Measurements from ENCODE around the gene MCAM.
A peak's percentile ranks its signal among the peaks of the same experiment; 100 is the strongest.

Gene MCAM

DNA sequence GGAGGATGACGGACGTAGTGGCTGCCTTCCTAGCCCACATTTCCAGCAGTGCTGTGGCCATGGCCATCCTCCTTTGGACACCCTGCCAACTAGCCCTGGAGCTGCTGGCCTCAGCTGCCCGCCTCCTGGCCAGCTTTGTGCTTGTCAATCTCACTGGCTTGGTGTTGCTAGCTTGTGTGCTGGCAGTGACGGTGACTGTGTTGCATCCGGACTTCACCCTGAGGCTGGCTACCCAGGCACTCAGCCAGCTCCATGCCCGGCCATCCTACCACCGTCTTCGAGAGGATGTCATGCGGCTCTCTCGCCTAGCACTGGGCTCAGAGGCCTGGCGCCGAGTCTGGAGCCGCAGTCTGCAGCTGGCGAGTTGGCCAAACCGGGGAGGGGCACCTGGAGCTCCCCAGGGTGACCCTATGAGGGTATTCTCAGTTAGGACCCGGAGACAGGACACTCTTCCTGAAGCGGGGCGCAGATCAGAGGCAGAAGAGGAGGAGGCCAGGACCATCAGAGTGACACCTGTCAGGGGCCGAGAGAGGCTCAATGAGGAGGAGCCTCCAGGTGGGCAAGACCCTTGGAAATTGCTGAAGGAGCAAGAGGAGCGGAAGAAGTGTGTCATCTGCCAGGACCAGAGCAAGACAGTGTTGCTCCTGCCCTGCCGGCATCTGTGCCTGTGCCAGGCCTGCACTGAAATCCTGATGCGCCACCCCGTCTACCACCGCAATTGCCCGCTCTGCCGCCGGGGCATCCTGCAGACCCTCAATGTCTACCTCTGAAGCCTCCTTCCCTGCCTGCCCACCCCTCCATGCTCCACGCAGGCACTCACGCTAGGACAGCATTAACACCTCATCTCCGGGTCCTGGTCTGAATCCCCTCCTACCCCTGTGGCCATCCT lies 19.0 kb upstream of the MCAM start:
- peak overlapping the region; percentile 95; the same call in 1 of the 2 replicates for H3K9ac ChIP-seq (ENCODE audit: low read depth, low read length)
- H3K4me1 ChIP-seq (ENCODE audit: insufficient read depth, low read length), result peaks cover 18% of the 10 kb centered on the region; the same call in 1 of the 2 replicates
- no peaks in the 10 kb centered on the region for H3K9me3 ChIP-seq (ENCODE audit: insufficient read depth, low read depth, low read length)
- H3K36me3 ChIP-seq (ENCODE audit: insufficient read depth, low read depth, low read length), result peaks cover 14% of the 10 kb centered on the region
- H3K4me3 ChIP-seq (ENCODE audit: low read length), result peak overlapping the region; percentile 98; the same call in 1 of the 2 replicates
- H3K27me3 ChIP-seq (ENCODE audit: insufficient read depth, low read length), result peaks cover 25% of the 10 kb centered on the region
- H3K27ac ChIP-seq (ENCODE audit: low read length), result no peak overlapping the region

DNA sequence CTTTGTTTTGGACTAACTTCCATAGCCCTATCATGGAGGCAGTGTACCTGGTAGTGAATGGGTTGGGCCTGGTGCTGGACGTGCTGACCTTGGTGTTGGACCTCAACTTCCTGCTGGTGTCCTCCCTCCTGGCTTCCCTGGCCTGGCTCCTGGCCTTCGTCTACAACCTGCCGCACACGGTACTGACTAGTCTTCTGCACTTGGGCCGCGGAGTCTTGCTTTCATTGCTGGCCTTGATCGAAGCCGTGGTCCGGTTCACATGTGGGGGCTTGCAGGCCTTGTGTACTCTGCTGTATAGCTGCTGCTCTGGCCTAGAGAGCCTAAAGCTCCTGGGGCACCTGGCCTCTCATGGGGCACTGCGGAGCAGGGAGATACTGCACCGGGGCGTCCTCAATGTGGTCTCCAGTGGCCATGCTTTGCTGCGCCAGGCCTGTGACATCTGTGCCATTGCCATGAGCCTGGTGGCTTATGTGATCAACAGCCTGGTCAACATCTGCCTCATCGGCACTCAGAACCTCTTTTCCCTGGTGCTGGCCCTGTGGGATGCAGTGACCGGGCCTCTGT lies 18.2 kb upstream of the MCAM start:
- Histone ChIP-seq H3K27me3 (ENCODE audit: insufficient read depth, low read length) (peaks cover 18% of the 10 kb centered on the region), H3K36me3 (ENCODE audit: insufficient read depth, low read depth, low read length) (peaks cover 14% of the 10 kb centered on the region), H3K9ac (ENCODE audit: low read depth, low read length) (peak overlapping the region; percentile 95), H3K4me3 (ENCODE audit: low read length) (peak overlapping the region; percentile 98), H3K9me3 (ENCODE audit: insufficient read depth, low read depth, low read length) (no peaks in the 10 kb centered on the region), H3K4me1 (ENCODE audit: insufficient read depth, low read length) (peaks cover 17% of the 10 kb centered on the region; the same call in 1 of the 2 replicates), H3K27ac (ENCODE audit: low read length) (peak overlapping the region; percentile 81)

GRCh38 chr11:119334174-119334930 lies 17.4 kb upstream of the MCAM start, which contains the start of gene RNF26:
Gene RNF26 (plus strand): TSS chr11:119334527. CDS start chr11:119335123, 596 bp downstream.
- Histone ChIP-seq H3K4me3 (ENCODE audit: low read length) (peak within 1 kb of the TSS; percentile 98), H3K9me3 (ENCODE audit: insufficient read depth, low read depth, low read length) (no peaks in the 10 kb centered on the region), H3K27ac (ENCODE audit: low read length) (peak within 1 kb of the TSS; percentile 81), H3K9ac (ENCODE audit: low read depth, low read length) (peak within 1 kb of the TSS; percentile 95), H3K27me3 (ENCODE audit: insufficient read depth, low read length) (peaks cover 10% of the 10 kb centered on the region), H3K36me3 (ENCODE audit: insufficient read depth, low read depth, low read length) (peaks cover 14% of the 10 kb centered on the region), H3K4me1 (ENCODE audit: insufficient read depth, low read length) (peaks cover 17% of the 10 kb centered on the region; the same call in 1 of the 2 replicates)

- H3K36me3 ChIP-seq (ENCODE audit: insufficient read depth, low read depth, low read length), result peaks cover 14% of the 10 kb centered on the region
- H3K9me3 ChIP-seq (ENCODE audit: insufficient read depth, low read depth, low read length), result no peaks in the 10 kb centered on the region
- peaks cover 4% of the 10 kb centered on the region; the same call in 1 of the 2 replicates for H3K4me1 ChIP-seq (ENCODE audit: insufficient read depth, low read length)
- H3K9ac ChIP-seq (ENCODE audit: low read depth, low read length), result no peak overlapping the region
- no peak overlapping the region for H3K27ac ChIP-seq (ENCODE audit: low read length)
- H3K27me3 ChIP-seq (ENCODE audit: insufficient read depth, low read length), result no peaks in the 10 kb centered on the region
- no peak overlapping the region for H3K4me3 ChIP-seq (ENCODE audit: low read length)
These were observed 15.3 kb upstream of the MCAM start for GRCh38 chr11:119332111-119332765.

- Histone ChIP-seq H3K4me1 (ENCODE audit: insufficient read depth, low read length) (no peaks in the 10 kb centered on the region), H3K9me3 (ENCODE audit: insufficient read depth, low read depth, low read length) (no peaks in the 10 kb centered on the region), H3K27me3 (ENCODE audit: insufficient read depth, low read length) (no peaks in the 10 kb centered on the region), H3K9ac (ENCODE audit: low read depth, low read length) (no peak overlapping the region), H3K27ac (ENCODE audit: low read length) (no peak overlapping the region), H3K36me3 (ENCODE audit: insufficient read depth, low read depth, low read length) (no peaks in the 10 kb centered on the region), H3K4me3 (ENCODE audit: low read length) (no peak overlapping the region)
These were observed 13.3 kb upstream of the MCAM start for GRCh38 chr11:119330237-119330636.

DNA sequence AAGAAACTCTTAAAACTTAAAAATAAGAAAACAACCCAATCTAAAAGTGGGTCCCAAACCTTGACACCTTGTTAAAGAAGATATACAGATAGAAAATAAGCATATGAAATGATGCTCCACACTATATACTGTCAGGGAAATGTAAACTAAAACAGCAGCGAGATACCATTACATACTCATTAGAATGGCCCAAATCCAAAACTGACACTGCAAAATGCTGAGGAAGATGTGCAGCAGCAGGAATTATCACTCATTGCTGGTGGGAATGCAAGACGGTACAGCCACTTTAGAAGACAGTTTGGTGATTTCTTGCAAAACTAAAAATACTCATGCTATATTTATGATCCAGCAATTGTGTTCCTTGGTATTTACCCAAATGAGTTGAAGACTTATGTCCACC lies 12.4 kb upstream of the MCAM start:
- H3K9ac ChIP-seq (ENCODE audit: low read depth, low read length), result no peak overlapping the region
- no peaks in the 10 kb centered on the region for H3K27me3 ChIP-seq (ENCODE audit: insufficient read depth, low read length)
- H3K4me1 ChIP-seq (ENCODE audit: insufficient read depth, low read length), result no peaks in the 10 kb centered on the region
- no peaks in the 10 kb centered on the region for H3K9me3 ChIP-seq (ENCODE audit: insufficient read depth, low read depth, low read length)
- H3K4me3 ChIP-seq (ENCODE audit: low read length), result no peak overlapping the region
- H3K36me3 ChIP-seq (ENCODE audit: insufficient read depth, low read depth, low read length), result no peaks in the 10 kb centered on the region
- H3K27ac ChIP-seq (ENCODE audit: low read length), result no peak overlapping the region

- H3K27me3 ChIP-seq (ENCODE audit: insufficient read depth, low read length), result peaks cover 18% of the 10 kb centered on the region; the same call in 1 of the 2 replicates
- H3K9ac ChIP-seq (ENCODE audit: low read depth, low read length), result no peak overlapping the region
- H3K9me3 ChIP-seq (ENCODE audit: insufficient read depth, low read depth, low read length), result no peaks in the 10 kb centered on the region
- H3K4me1 ChIP-seq (ENCODE audit: insufficient read depth, low read length), result peaks cover 12% of the 10 kb centered on the region; the same call in 1 of the 2 replicates
- no peak overlapping the region for H3K4me3 ChIP-seq (ENCODE audit: low read length)
- no peaks in the 10 kb centered on the region for H3K36me3 ChIP-seq (ENCODE audit: insufficient read depth, low read depth, low read length)
- H3K27ac ChIP-seq (ENCODE audit: low read length), result no peak overlapping the region
These were observed 7.3 kb upstream of the MCAM start for GRCh38 chr11:119324189-119324588.

DNA sequence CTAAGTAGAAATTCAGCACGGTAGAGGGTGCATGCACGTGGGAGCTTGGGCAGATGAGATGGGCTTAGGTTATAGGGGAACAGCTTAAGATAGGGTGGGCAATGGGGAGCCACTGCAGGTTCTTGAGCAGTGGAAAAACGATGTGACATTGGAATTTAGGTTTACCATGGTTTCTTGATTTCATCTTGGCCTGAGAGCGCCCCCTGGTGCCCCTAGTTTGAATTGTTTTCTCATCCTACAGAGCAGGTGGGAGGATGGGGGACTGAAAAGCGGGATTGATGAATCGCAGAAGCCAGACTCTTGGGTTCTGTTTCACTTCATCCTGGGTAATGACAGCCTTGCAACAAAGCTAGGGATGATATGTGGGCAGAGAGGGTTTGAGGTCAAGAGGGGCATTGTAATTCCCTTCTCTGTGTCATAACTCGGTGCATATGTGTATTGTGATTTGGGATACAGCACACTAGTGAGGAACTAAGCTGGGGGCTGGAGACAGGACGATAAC lies 6.7 kb upstream of the MCAM start:
- no peaks in the 10 kb centered on the region for H3K9me3 ChIP-seq (ENCODE audit: insufficient read depth, low read depth, low read length)
- no peak overlapping the region for H3K9ac ChIP-seq (ENCODE audit: low read depth, low read length)
- H3K27me3 ChIP-seq (ENCODE audit: insufficient read depth, low read length), result peaks cover 24% of the 10 kb centered on the region; the same call in 1 of the 2 replicates
- no peak overlapping the region for H3K4me3 ChIP-seq (ENCODE audit: low read length)
- no peaks in the 10 kb centered on the region for H3K36me3 ChIP-seq (ENCODE audit: insufficient read depth, low read depth, low read length)
- H3K27ac ChIP-seq (ENCODE audit: low read length), result no peak overlapping the region
- peaks cover 18% of the 10 kb centered on the region for H3K4me1 ChIP-seq (ENCODE audit: insufficient read depth, low read length)

DNA sequence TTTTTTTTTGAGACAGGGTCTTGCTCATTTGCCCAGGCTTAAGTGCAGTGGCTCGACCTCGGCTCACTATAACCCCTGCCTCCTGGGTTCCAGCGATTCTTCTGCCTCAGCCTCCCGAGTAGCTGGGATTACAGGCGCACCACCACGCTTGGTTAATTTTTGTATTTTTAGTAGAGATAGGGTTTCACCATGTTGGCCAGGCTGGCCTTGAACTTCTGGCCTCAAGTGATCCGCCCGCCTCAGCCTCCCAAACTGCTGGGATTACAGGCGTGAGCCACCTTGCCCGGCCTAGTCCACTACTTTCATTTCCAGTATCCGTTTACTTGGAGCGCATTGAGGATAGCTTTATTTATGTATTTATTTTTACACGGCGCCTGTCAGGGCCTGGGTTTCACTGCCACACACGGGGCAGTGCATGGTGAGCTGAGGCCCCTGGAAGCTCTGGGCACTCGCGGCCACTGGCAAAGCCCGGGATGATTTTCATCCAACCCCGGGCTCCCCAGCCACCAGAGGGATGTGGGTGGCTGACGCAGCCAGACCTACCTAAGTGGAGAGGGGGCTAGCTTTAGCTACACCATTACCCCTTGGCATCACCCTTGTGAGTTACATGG lies 6.1 kb upstream of the MCAM start:
- H3K27me3 ChIP-seq (ENCODE audit: insufficient read depth, low read length), result peaks cover 30% of the 10 kb centered on the region; the same call in 1 of the 2 replicates
- H3K4me1 ChIP-seq (ENCODE audit: insufficient read depth, low read length), result peaks cover 22% of the 10 kb centered on the region
- H3K9me3 ChIP-seq (ENCODE audit: insufficient read depth, low read depth, low read length), result no peaks in the 10 kb centered on the region
- no peak overlapping the region for H3K9ac ChIP-seq (ENCODE audit: low read depth, low read length)
- H3K36me3 ChIP-seq (ENCODE audit: insufficient read depth, low read depth, low read length), result no peaks in the 10 kb centered on the region
- H3K27ac ChIP-seq (ENCODE audit: low read length), result no peak overlapping the region
- H3K4me3 ChIP-seq (ENCODE audit: low read length), result no peak overlapping the region

DNA sequence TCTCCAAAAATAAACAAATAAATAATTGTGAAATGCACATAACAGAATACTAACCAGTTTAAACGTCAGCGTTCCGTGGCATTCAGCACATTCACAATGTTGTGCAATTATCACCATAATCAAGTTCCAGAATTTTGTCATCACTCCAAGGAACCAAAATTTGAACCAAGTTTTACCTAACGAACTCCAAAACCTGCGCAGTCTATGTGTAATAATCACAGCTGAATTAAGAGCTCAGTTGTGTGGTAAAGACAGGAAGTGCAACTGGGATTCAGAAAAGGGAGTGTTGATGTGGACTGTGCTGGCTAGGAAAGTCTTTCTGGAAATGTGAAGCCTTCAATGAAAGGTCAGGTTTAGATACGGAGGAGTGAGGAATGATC lies 5.4 kb upstream of the MCAM start:
- Histone ChIP-seq H3K9ac (ENCODE audit: low read depth, low read length) (no peak overlapping the region), H3K9me3 (ENCODE audit: insufficient read depth, low read depth, low read length) (no peaks in the 10 kb centered on the region), H3K36me3 (ENCODE audit: insufficient read depth, low read depth, low read length) (no peaks in the 10 kb centered on the region), H3K27me3 (ENCODE audit: insufficient read depth, low read length) (peaks cover 36% of the 10 kb centered on the region), H3K4me1 (ENCODE audit: insufficient read depth, low read length) (peaks cover 28% of the 10 kb centered on the region), H3K4me3 (ENCODE audit: low read length) (no peak overlapping the region), H3K27ac (ENCODE audit: low read length) (no peak overlapping the region)

Measured in iPS-20b (cell line).